Retinal pigment epithelial cell (primary cell): Measurements from ENCODE around the gene MTCH1.

ENCODE experiments used
- DNase-seq: peaks from one replicate; pipeline ENCODE4 v3.0.0-alpha.2; 2010; ENCODE audit warnings: low read depth
- H3K4me3 ChIP-seq: 2 replicates; pipeline ENCODE4 v1.5.1; 2011; ENCODE audit warnings: mild to moderate bottlenecking, low read length, control low read depth, moderate library complexity
- CTCF ChIP-seq: conservative IDR thresholded peaks from 2 replicates; pipeline ENCODE4 v1.5.1; 2011; ENCODE audit warnings: low read depth, low read length, control low read depth, inconsistent platforms

The MTCH1 gene

GRCh38 chr6:36976931-36977330, 9.1 kb downstream of the MTCH1 start:
- no peak for DNase-seq
- no peak overlapping the region for H3K4me3 ChIP-seq
- no peak for TF ChIP-seq CTCF

GRCh38 chr6:36976509-36976908, 9.5 kb downstream of the MTCH1 start:
- H3K4me3 ChIP-seq: no peak overlapping the region
- no peak for TF ChIP-seq CTCF
- DNase-seq: no peak

- no peak overlapping the region for H3K4me3 ChIP-seq
- TF ChIP-seq CTCF: no peak
- no peak for DNase-seq
Observed at GRCh38 chr6:36976007-36976264, 10.1 kb downstream of the MTCH1 start.

- no peak for TF ChIP-seq CTCF
- no peak for DNase-seq
- no peak overlapping the region for H3K4me3 ChIP-seq
Observed at GRCh38 chr6:36975231-36976006, 10.6 kb downstream of the MTCH1 start.

- TF ChIP-seq CTCF: no peak
- no peak overlapping the region for H3K4me3 ChIP-seq
- DNase-seq: no peak
Observed at GRCh38 chr6:36973647-36974046, 12.3 kb downstream of the MTCH1 start.

GRCh38 chr6:36973190-36973589, 12.8 kb downstream of the MTCH1 start:
- DNase-seq: no peak
- H3K4me3 ChIP-seq: no peak overlapping the region
- TF ChIP-seq CTCF: no peak

- H3K4me3 ChIP-seq: no peak overlapping the region
- TF ChIP-seq CTCF: no peak
- DNase-seq: no peak
Observed at GRCh38 chr6:36971921-36972673, 13.9 kb downstream of the MTCH1 start.
